Measurements from ENCODE around the gene CACNA1G. TPM values are rescaled to one million over a fixed set of nuclear protein-coding genes. Genes with fewer than 3 reads are reported as not detected.

Gene CACNA1G
- total RNA-seq, 1 experiment from 2014 or later: 6.7 TPM

- POLR2A ChIA-PET: no interaction called here
- Mint-ChIP-seq H3K4me1 (peaks cover 36% of the 10 kb centered on the region), H3K4me3 (peak overlapping the region; percentile 63), H3K27ac (no peak overlapping the region), H3K36me3 (no peaks in the 10 kb centered on the region), H3K9me3 (no peaks in the 10 kb centered on the region), H3K27me3 (ENCODE audit: low read depth) (peaks cover 66% of the 10 kb centered on the region)
- DNase-seq (ENCODE audit: low spot score) (no peak), ATAC-seq (no peak)
- CTCF ChIA-PET: interaction anchor here (1.0 to 7.2 kb wide), 5 partner anchors 14 to 63 kb away, joined by 3 to 135 read pairs (median 3); no protein-coding TSS in a partner anchor
- no peak for TF ChIP-seq ZNF416 (CRISPR knock-in tag; IDR thresholded peaks at IDR 0.05)
- no peak for TF ChIP-seq ATF1 (CRISPR knock-in tag; IDR thresholded peaks at IDR 0.05)
- TF ChIP-seq PRRX2 (CRISPR knock-in tag; IDR thresholded peaks at IDR 0.05): no peak
- no peak for TF ChIP-seq NFYB (CRISPR knock-in tag; conservative IDR thresholded peaks at IDR 0.05; ENCODE audit: low read depth)
- TF ChIP-seq, protein P1, sequence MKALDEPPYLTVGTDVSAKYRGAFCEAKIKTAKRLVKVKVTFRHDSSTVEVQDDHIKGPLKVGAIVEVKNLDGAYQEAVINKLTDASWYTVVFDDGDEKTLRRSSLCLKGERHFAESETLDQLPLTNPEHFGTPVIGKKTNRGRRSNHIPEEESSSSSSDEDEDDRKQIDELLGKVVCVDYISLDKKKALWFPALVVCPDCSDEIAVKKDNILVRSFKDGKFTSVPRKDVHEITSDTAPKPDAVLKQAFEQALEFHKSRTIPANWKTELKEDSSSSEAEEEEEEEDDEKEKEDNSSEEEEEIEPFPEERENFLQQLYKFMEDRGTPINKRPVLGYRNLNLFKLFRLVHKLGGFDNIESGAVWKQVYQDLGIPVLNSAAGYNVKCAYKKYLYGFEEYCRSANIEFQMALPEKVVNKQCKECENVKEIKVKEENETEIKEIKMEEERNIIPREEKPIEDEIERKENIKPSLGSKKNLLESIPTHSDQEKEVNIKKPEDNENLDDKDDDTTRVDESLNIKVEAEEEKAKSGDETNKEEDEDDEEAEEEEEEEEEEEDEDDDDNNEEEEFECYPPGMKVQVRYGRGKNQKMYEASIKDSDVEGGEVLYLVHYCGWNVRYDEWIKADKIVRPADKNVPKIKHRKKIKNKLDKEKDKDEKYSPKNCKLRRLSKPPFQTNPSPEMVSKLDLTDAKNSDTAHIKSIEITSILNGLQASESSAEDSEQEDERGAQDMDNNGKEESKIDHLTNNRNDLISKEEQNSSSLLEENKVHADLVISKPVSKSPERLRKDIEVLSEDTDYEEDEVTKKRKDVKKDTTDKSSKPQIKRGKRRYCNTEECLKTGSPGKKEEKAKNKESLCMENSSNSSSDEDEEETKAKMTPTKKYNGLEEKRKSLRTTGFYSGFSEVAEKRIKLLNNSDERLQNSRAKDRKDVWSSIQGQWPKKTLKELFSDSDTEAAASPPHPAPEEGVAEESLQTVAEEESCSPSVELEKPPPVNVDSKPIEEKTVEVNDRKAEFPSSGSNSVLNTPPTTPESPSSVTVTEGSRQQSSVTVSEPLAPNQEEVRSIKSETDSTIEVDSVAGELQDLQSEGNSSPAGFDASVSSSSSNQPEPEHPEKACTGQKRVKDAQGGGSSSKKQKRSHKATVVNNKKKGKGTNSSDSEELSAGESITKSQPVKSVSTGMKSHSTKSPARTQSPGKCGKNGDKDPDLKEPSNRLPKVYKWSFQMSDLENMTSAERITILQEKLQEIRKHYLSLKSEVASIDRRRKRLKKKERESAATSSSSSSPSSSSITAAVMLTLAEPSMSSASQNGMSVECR (CRISPR knock-in tag; IDR thresholded peaks at IDR 0.05; ENCODE audit: borderline replicate concordance): no peak
- TF ChIP-seq NFATC4 (CRISPR knock-in tag; IDR thresholded peaks at IDR 0.05): no peak
- no peak for TF ChIP-seq SMAD3 (CRISPR knock-in tag; IDR thresholded peaks at IDR 0.05; ENCODE audit: borderline replicate concordance)
- no peak for TF ChIP-seq GABPB1 (CRISPR knock-in tag; IDR thresholded peaks at IDR 0.05)
- no peak for TF ChIP-seq CTCF (IDR thresholded peaks at IDR 0.05)
- no peak for TF ChIP-seq ZNF317 (CRISPR knock-in tag; IDR thresholded peaks at IDR 0.05; ENCODE audit: borderline replicate concordance, low read depth)
Observed at GRCh38 chr17:50564916-50565315, 4.4 kb downstream of the CACNA1G start.

DNA sequence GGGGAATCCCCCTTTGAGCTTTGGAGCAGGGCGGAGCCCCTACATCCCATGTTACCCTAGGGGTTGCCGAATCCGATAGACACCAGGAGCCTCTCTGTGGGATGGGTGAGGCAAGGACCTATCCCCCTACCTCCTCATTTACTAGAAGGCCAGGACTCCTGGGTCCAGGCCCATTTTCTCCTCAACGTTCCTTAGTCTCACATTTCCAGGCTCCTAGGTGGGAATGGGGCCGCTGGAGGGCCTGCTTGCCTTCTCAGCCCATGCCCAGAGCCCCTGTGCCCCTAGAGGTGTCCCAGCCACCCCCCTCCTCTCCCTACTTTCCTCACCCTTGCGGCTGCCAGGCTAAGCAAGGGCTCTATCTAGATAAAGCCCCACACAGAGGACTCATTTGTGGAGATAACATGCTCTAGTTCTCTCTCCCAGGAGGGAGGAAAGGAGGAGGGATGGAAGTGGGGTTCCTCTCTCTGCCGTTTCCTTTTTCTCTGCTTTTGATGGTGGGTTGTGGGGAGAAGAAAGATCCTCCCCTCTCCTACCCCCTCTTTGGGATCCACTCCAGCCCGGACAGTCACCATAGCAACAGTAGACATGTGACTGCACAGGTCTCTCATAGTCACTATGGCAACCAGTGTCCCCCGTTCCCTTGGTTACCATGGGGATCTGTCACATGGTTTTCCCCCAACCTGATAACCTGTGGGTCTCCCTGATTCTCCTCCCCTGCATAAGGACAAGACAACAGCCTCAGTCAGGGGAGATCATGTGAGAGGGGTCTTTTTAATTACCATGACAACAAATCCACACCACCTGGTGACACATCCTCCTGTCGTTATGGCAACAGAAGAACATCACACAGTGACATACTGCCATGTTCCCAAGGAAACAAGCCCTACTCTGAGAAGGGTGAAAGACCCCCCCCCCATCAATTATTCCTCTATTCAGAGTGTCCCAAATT is 5.2 kb downstream of the CACNA1G start:
- no peak for DNase-seq (ENCODE audit: low spot score)
- ChIA-PET CTCF (interaction anchor here (1.0 to 7.2 kb wide), 5 partner anchors 14 to 63 kb away, joined by 3 to 135 read pairs (median 5); no protein-coding TSS in a partner anchor), POLR2A (no interaction called here)
- TF ChIP-seq GRHL2 (CRISPR knock-in tag; IDR thresholded peaks at IDR 0.05; ENCODE audit: insufficient replicate concordance, severe bottlenecking): no peak
- TF ChIP-seq, protein P2, sequence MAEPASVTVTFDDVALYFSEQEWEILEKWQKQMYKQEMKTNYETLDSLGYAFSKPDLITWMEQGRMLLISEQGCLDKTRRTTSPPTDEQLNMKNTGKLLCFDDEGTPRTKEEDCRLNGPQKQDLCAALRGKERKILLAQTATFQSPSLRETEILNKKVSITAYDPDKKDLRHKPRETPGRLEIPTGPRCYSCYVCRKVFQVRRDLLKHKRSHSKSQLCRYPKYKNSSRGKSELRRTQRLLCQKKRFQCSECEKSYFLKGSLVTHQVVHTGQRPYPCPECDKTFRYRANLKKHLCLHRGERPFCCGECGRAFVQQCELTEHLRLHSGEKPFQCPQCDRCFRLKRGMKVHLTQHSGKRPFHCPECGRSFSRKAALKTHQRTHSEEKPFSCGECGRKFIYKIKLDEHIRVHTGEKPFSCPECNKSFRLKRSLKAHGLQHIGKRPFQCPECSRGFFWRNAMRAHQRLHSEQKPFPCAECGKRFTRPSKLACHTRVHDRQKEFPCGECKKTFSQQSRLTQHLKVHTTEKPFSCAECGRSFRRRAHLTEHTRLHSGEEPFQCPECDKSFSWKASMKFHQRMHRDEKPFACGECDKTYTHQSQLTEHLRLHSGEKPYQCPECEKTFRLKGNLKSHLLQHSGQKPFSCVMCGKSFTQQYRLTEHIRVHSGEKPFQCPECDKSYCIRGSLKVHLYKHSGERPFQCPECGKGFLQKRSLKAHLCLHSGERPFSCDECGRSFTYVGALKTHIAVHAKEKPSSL (CRISPR knock-in tag; conservative IDR thresholded peaks at IDR 0.05): no peak
- TF ChIP-seq PRRX2 (CRISPR knock-in tag; IDR thresholded peaks at IDR 0.05): no peak
- no peak for TF ChIP-seq JUN (CRISPR knock-in tag; IDR thresholded peaks at IDR 0.05)
- TF ChIP-seq, protein P3, sequence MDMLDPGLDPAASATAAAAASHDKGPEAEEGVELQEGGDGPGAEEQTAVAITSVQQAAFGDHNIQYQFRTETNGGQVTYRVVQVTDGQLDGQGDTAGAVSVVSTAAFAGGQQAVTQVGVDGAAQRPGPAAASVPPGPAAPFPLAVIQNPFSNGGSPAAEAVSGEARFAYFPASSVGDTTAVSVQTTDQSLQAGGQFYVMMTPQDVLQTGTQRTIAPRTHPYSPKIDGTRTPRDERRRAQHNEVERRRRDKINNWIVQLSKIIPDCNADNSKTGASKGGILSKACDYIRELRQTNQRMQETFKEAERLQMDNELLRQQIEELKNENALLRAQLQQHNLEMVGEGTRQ (CRISPR knock-in tag; IDR thresholded peaks at IDR 0.05): peak; percentile 68
- no peak for ATAC-seq
- H3K4me3 Mint-ChIP-seq: no peak overlapping the region; the same call in 1 of the 2 replicates
- H3K27ac Mint-ChIP-seq: no peak overlapping the region
- H3K36me3 Mint-ChIP-seq: no peaks in the 10 kb centered on the region
- peaks cover 40% of the 10 kb centered on the region for H3K4me1 Mint-ChIP-seq
- no peaks in the 10 kb centered on the region for H3K9me3 Mint-ChIP-seq
- H3K27me3 Mint-ChIP-seq (ENCODE audit: low read depth): peaks cover 66% of the 10 kb centered on the region
